OCI-LY3 (cell line): ENCODE data around the gene CNNM2.

Experiments
- H2AFZ ChIP-seq: fragments of 200-600, 300-600 bp; shearing (Covaris generic); 2 replicates; pipeline ENCODE4 v1.6.0; 2014; ENCODE audit warnings: antibody characterized with exemption, low read depth, low read length
- H3K27ac ChIP-seq: fragments of 200-600, 300-600 bp; sonication (generic); 2 replicates; pipeline ENCODE4 v1.5.1; 2014; ENCODE audit warnings: mild to moderate bottlenecking, low read length, moderate library complexity, mixed read lengths
- H3K27me3 ChIP-seq: fragments of 200-600, 300-600 bp; sonication (generic); 2 replicates; pipeline ENCODE4 v1.6.1; 2014; ENCODE audit warnings: low read depth, low read length, mixed read lengths
- H3K36me3 ChIP-seq: fragments of 200-600, 300-600 bp; sonication (generic); replicated peaks from 2 replicates; pipeline ENCODE3; 2014; ENCODE audit warnings: low read depth, low read length, mixed read lengths
- H3K4me1 ChIP-seq: fragments of 300-600, 200-600 bp; sonication (generic); 2 replicates; pipeline ENCODE4 v1.6.1; 2014; ENCODE audit warnings: low read length, mixed read lengths
- H3K4me2 ChIP-seq: fragments of 200-600, 300-600 bp; sonication (generic); 2 replicates; pipeline ENCODE4 v1.6.1; 2014; ENCODE audit warnings: low read length, mixed read lengths
- H3K4me3 ChIP-seq: fragments of 300-600, 200-600 bp; sonication (generic); 2 replicates; pipeline ENCODE4 v1.5.1; 2014; ENCODE audit warnings: antibody characterized with exemption, mild to moderate bottlenecking, low read length, moderate library complexity
- H3K79me2 ChIP-seq: fragments of 300-600, 200-600 bp; shearing (Covaris generic); 2 replicates; pipeline ENCODE4 v1.6.1; 2014; ENCODE audit warnings: mild to moderate bottlenecking, low read length, mixed read lengths
- H3K9ac ChIP-seq: fragments of 300-600, 200-600 bp; shearing (Covaris generic); 2 replicates; pipeline ENCODE4 v1.6.0; 2014; ENCODE audit warnings: mild to moderate bottlenecking, low read length, moderate library complexity
- H3K9me3 ChIP-seq: fragments of 200-600, 300-600 bp; shearing (Covaris generic); 2 replicates; pipeline ENCODE4 v1.6.1; 2014; ENCODE audit warnings: low read length, mixed read lengths; ENCODE audit not compliant: insufficient read depth
- H4K20me1 ChIP-seq: fragments of 200-600, 300-600 bp; sonication (generic); 2 replicates; pipeline ENCODE4 v1.6.1; 2016; ENCODE audit warnings: low read length, mixed read lengths; ENCODE audit not compliant: insufficient read depth
- CTCF ChIP-seq: fragments of 200-600, 300-600 bp; sonication (generic); IDR thresholded peaks from 2 replicates; pipeline ENCODE4 v1.5.1; 2014; ENCODE audit warnings: antibody characterized with exemption, low read length, low read depth
- EZH2phosphoT487 ChIP-seq: fragments of 200-600 bp; shearing (Covaris generic); IDR thresholded peaks from 2 replicates; pipeline ENCODE4 v1.6.1; 2018; ENCODE audit warnings: antibody characterized with exemption, mixed run types, low read depth

CNNM2 gene

GRCh38 chr10:103047381-103047780 is 129.3 kb downstream of the CNNM2 start:
- no peaks in the 10 kb centered on the region for H3K27me3 ChIP-seq
- H3K4me2 ChIP-seq, result no peak overlapping the region
- H3K36me3 ChIP-seq, result no peaks in the 10 kb centered on the region
- H2AFZ ChIP-seq, result no peak overlapping the region
- H3K79me2 ChIP-seq, result no peaks in the 10 kb centered on the region
- no peak overlapping the region for H3K9ac ChIP-seq
- H3K9me3 ChIP-seq, result no peaks in the 10 kb centered on the region
- no peak for TF ChIP-seq CTCF
- no peak for TF ChIP-seq EZH2phosphoT487
- no peak overlapping the region for H3K27ac ChIP-seq
- no peaks in the 10 kb centered on the region for H4K20me1 ChIP-seq
- H3K4me1 ChIP-seq, result no peaks in the 10 kb centered on the region
- no peak overlapping the region for H3K4me3 ChIP-seq

- Histone ChIP-seq H3K36me3 (no peaks in the 10 kb centered on the region), H3K4me1 (no peaks in the 10 kb centered on the region), H2AFZ (no peak overlapping the region), H3K9me3 (no peaks in the 10 kb centered on the region), H3K4me2 (no peak overlapping the region), H4K20me1 (no peaks in the 10 kb centered on the region), H3K27ac (no peak overlapping the region), H3K4me3 (no peak overlapping the region), H3K79me2 (no peaks in the 10 kb centered on the region), H3K9ac (no peak overlapping the region), H3K27me3 (no peaks in the 10 kb centered on the region)
- no peak for TF ChIP-seq EZH2phosphoT487
These were observed 131.1 kb downstream of the CNNM2 start for GRCh38 chr10:103049237-103049636.

- Histone ChIP-seq H2AFZ (no peak overlapping the region), H3K9me3 (no peaks in the 10 kb centered on the region), H3K36me3 (no peaks in the 10 kb centered on the region), H3K79me2 (no peaks in the 10 kb centered on the region), H3K4me2 (no peak overlapping the region), H3K4me1 (no peaks in the 10 kb centered on the region), H3K4me3 (no peak overlapping the region), H3K27me3 (no peaks in the 10 kb centered on the region), H4K20me1 (no peaks in the 10 kb centered on the region), H3K27ac (no peak overlapping the region), H3K9ac (no peak overlapping the region)
- TF ChIP-seq EZH2phosphoT487, result no peak
- TF ChIP-seq CTCF, result no peak
These were observed 135.8 kb downstream of the CNNM2 start for GRCh38 chr10:103053659-103054581.

- no peak overlapping the region for H3K4me3 ChIP-seq
- no peak overlapping the region for H2AFZ ChIP-seq
- no peaks in the 10 kb centered on the region for H4K20me1 ChIP-seq
- H3K27me3 ChIP-seq, result no peaks in the 10 kb centered on the region
- no peaks in the 10 kb centered on the region for H3K36me3 ChIP-seq
- no peak for TF ChIP-seq CTCF
- no peak for TF ChIP-seq EZH2phosphoT487
- no peak overlapping the region for H3K27ac ChIP-seq
- no peak overlapping the region for H3K9ac ChIP-seq
- H3K79me2 ChIP-seq, result no peaks in the 10 kb centered on the region
- no peak overlapping the region for H3K4me2 ChIP-seq
- no peaks in the 10 kb centered on the region for H3K4me1 ChIP-seq
- H3K9me3 ChIP-seq, result no peaks in the 10 kb centered on the region
These were observed 136.5 kb downstream of the CNNM2 start for GRCh38 chr10:103054621-103055020.
